Measurements from ENCODE around the gene RPAP2. TPM values are rescaled to one million over a fixed set of nuclear protein-coding genes. Genes with fewer than 3 reads are reported as not detected.

RPAP2 gene
- total and polyA plus RNA-seq, 2 of the 8 experiments (the other 6 are each of a cell fraction or from before 2014, with no cell fraction given), result 7.9 to 28.4 TPM

DNA sequence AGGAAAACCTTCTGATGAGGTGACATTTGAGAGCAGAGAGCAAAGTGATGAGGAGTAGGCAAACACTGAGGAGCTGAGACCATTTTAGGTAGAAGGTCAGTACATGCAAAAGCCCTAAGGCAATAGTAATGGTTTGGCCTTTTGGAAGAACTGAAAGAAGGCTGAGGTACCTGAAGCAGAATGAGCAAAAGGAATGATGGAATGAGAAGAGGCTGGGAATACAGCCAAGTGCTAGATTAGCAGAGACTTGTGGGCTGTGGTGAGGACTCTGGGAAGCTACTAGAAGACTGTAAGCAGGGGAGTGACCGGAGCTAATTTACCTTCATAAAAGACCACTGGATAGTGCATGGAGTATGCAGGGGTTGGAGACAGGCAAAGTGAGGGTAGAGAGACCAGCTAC, 110.0 kb downstream of the RPAP2 start:
- FAIRE-seq, result no peak
- H3K27ac ChIP-seq (ENCODE audit: low read depth, low read length), result no peak overlapping the region
- peaks cover 0 to 2% of the 10 kb centered on the region in 2 experiments; a peak in 1 of 4 replicates for H3K9me3 ChIP-seq (ENCODE audit: insufficient read depth in 2 of 2, low read depth in 1 of 2, low read length in 1 of 2)
- H3K4me2 ChIP-seq (ENCODE audit: insufficient read depth in 1 of 2, low read depth in 2 of 2, low read length in 2 of 2), result no peak overlapping the region
- CTCF ChIA-PET (ENCODE audit: partially characterized antibody), result interaction anchor here (1.2 to 1.6 kb wide), 4 partner anchors 9 to 77 kb away, joined by 3 to 6 read pairs (median 4); no protein-coding TSS in a partner anchor
- no peak overlapping the region for H2BK12ac ChIP-seq (ENCODE audit: low read depth, low read length)
- no peak overlapping the region for H2BK20ac ChIP-seq (ENCODE audit: low read length)
- H3K4ac ChIP-seq (replicated peaks; ENCODE audit: insufficient read length, low read depth, low read length), result no peak overlapping the region
- no peak overlapping the region for H2AFZ ChIP-seq (ENCODE audit: low read length)
- H3K36me3 ChIP-seq (ENCODE audit: control insufficient read depth in 2 of 4, insufficient read depth in 4 of 4, low read length in 3 of 4), result no peaks in the 10 kb centered on the region
- no peak overlapping the region for H2BK5ac ChIP-seq (ENCODE audit: low read depth, low read length)
- POLR2A ChIA-PET (ENCODE audit: partially characterized antibody), result no interaction called here
- no peaks in the 10 kb centered on the region for H3K4me1 ChIP-seq (replicated peaks in 1 of 4; ENCODE audit: control insufficient read depth in 3 of 4, insufficient read depth in 4 of 4, low read length in 3 of 4)
- 94% methylated on average over 1 of the region's 1 CpG; no CpG with 5 or more reads in 1 of the 2 experiments for WGBS, 2 experiments (ENCODE audit: extremely low coverage in 1 of 2, insufficient coverage in 1 of 2, insufficient read length in 1 of 2, insufficient replicate concordance in 2 of 2, low coverage in 1 of 2, low lambda C conversion rate in 2 of 2, missing lambda C conversion rate in 1 of 2)
- no peaks in the 10 kb centered on the region for H3K27me3 ChIP-seq (replicated peaks in 1 of 4; ENCODE audit: control insufficient read depth in 3 of 4, extremely low read depth in 1 of 4, insufficient read depth in 3 of 4, low read length in 3 of 4)
- no peaks in the 10 kb centered on the region for H3K79me1 ChIP-seq (ENCODE audit: low read depth, low read length)
- H3K56ac ChIP-seq (replicated peaks; ENCODE audit: insufficient read length, low read depth, low read length), result no peak overlapping the region
- H3K18ac ChIP-seq (ENCODE audit: extremely low read depth, low read length), result no peak overlapping the region
- H4K5ac ChIP-seq (ENCODE audit: insufficient read length, low read depth, low read length), result no peak overlapping the region
- no peak overlapping the region for H3K23ac ChIP-seq (ENCODE audit: insufficient read length)
- H3K14ac ChIP-seq (ENCODE audit: insufficient read length), result no peak overlapping the region
- H4K91ac ChIP-seq (replicated peaks; ENCODE audit: insufficient read length, low read length), result no peak overlapping the region
- no peaks in the 10 kb centered on the region for H3K79me2 ChIP-seq (ENCODE audit: control insufficient read depth in 1 of 2, insufficient read depth in 2 of 2, low read length in 2 of 2)
- H4K20me1 ChIP-seq (replicated peaks in 1 of 2; ENCODE audit: control insufficient read depth in 1 of 2, insufficient read depth in 2 of 2, low read length in 2 of 2), result no peaks in the 10 kb centered on the region
- DNase-seq (ENCODE audit: low read depth in 1 of 2, low spot score in 2 of 2), result no peak
- H2BK120ac ChIP-seq (replicated peaks; ENCODE audit: low read depth, low read length), result no peak overlapping the region
- no peak overlapping the region for H4K8ac ChIP-seq (ENCODE audit: extremely low read depth, insufficient read depth, low read length)
- H2AK5ac ChIP-seq (ENCODE audit: low read depth, low read length), result no peak overlapping the region
- no peak overlapping the region for H3K9ac ChIP-seq (replicated peaks in 1 of 4; ENCODE audit: extremely low read depth in 1 of 4, low read depth in 3 of 4, low read length in 3 of 4)
- no peaks in the 10 kb centered on the region for H3K23me2 ChIP-seq (ENCODE audit: low read depth, low read length)
- H3K4me3 ChIP-seq (ENCODE audit: extremely low read depth in 1 of 4, insufficient read depth in 2 of 4, low read depth in 3 of 4, low read length in 4 of 4), result no peak overlapping the region
- no peak overlapping the region for H2BK15ac ChIP-seq (ENCODE audit: low read length)
- TF ChIP-seq EGR1 (IDR thresholded peaks at IDR 0.05; ENCODE audit: borderline replicate concordance, low read depth, low read length) (no peak), NRF1 (IDR thresholded peaks at IDR 0.05; ENCODE audit: low read depth, low read length) (no peak), HDAC6 (IDR thresholded peaks at IDR 0.05; ENCODE audit: low read depth, low read length) (no peak), YY1 (IDR thresholded peaks at IDR 0.05; ENCODE audit: low read depth, low read length) (no peak), SP1 (IDR thresholded peaks at IDR 0.05; ENCODE audit: low read depth, low read length) (no peak), CBX8 (IDR thresholded peaks at IDR 0.05; ENCODE audit: borderline replicate concordance, low read depth, low read length) (no peak), BCL11A (IDR thresholded peaks at IDR 0.05; ENCODE audit: low read depth in 2 of 2, low read length in 2 of 2) (no peak), TBP (IDR thresholded peaks at IDR 0.05; ENCODE audit: low read depth, low read length) (no peak), EP300 (IDR thresholded peaks at IDR 0.05; ENCODE audit: borderline replicate concordance in 1 of 2, low read depth in 2 of 2, low read length in 2 of 2) (no peak), HDAC2 (IDR thresholded peaks at IDR 0.05; ENCODE audit: borderline replicate concordance in 1 of 2, low read depth in 2 of 2, low read length in 2 of 2) (no peak), TEAD4 (IDR thresholded peaks at IDR 0.05; ENCODE audit: low read depth, low read length) (no peak), SIN3A (conservative IDR thresholded peaks at IDR 0.05 in 1 of 2, IDR thresholded peaks at IDR 0.05 in 1 of 2; ENCODE audit: low read depth in 1 of 2, low read length in 2 of 2) (no peak)
- TF ChIP-seq, protein P1, sequence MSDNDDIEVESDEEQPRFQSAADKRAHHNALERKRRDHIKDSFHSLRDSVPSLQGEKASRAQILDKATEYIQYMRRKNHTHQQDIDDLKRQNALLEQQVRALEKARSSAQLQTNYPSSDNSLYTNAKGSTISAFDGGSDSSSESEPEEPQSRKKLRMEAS (IDR thresholded peaks at IDR 0.05), result no peak
- TF ChIP-seq, protein P2, sequence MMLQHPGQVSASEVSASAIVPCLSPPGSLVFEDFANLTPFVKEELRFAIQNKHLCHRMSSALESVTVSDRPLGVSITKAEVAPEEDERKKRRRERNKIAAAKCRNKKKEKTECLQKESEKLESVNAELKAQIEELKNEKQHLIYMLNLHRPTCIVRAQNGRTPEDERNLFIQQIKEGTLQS (IDR thresholded peaks at IDR 0.05; ENCODE audit: insufficient read depth, low read depth, low read length), result no peak

All from H1 (cell line).